NB4 (cell line): Measurements from ENCODE around the gene EFCC1.

ENCODE experiments used
- MYC ChIP-seq: IDR thresholded peaks from 2 replicates; pipeline ENCODE4 v1.6.1; 2011; ENCODE audit warnings: low read depth, low read length
- POLR2A ChIP-seq: IDR thresholded peaks from 2 replicates; pipeline ENCODE4 v1.6.1; 2011; ENCODE audit warnings: mild to moderate bottlenecking; ENCODE audit not compliant: insufficient read length; ENCODE audit errors: extremely low read depth
- TF ChIP-seq, protein P1 (sequence below): IDR thresholded peaks from one replicate; pipeline ENCODE4 v1.5.1; 2012; ENCODE audit warnings: low read depth, low read length
- TF ChIP-seq, protein P2 (sequence below): IDR thresholded peaks from 2 replicates; pipeline ENCODE4 v1.6.1; 2011; ENCODE audit warnings: low read depth, low read length

DNA sequence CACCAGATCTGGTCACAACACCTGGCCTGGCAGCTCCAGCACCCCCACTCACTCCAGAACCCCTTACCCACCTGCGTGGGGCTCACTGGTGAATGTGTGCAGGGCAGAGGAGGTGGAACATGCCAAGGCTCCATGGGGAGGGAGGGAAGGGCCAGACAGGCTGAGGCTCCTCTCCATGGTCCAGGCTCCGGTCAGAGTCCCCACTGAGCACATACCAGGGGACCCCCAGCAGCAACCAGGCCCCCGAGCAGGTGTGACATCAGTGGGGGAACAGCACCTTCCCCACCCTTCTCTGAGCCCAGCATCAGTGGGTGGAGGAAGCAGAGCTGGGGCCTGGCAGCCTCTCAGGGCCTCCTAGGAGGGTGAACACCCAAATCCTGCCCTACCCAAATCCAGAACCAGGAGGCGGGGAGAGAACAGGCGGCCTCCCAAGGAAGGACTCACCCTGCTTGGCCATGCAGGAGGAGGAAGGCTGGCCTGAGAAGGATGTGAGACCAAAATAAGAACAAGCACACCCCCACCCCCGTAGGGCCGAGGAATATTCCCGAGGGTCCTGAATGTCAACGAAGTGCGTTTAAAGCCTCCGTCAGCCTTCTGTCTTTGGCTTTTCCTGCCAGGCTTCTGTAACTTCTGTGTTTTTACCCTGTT, 58.3 kb downstream of the EFCC1 start:
- TF ChIP-seq, protein P1, sequence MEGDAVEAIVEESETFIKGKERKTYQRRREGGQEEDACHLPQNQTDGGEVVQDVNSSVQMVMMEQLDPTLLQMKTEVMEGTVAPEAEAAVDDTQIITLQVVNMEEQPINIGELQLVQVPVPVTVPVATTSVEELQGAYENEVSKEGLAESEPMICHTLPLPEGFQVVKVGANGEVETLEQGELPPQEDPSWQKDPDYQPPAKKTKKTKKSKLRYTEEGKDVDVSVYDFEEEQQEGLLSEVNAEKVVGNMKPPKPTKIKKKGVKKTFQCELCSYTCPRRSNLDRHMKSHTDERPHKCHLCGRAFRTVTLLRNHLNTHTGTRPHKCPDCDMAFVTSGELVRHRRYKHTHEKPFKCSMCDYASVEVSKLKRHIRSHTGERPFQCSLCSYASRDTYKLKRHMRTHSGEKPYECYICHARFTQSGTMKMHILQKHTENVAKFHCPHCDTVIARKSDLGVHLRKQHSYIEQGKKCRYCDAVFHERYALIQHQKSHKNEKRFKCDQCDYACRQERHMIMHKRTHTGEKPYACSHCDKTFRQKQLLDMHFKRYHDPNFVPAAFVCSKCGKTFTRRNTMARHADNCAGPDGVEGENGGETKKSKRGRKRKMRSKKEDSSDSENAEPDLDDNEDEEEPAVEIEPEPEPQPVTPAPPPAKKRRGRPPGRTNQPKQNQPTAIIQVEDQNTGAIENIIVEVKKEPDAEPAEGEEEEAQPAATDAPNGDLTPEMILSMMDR: no peak
- TF ChIP-seq POLR2A: no peak
- no peak for TF ChIP-seq MYC
- TF ChIP-seq, protein P2, sequence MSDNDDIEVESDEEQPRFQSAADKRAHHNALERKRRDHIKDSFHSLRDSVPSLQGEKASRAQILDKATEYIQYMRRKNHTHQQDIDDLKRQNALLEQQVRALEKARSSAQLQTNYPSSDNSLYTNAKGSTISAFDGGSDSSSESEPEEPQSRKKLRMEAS: no peak
